UCSD-AML1 (cell line): ENCODE data around the gene SLC25A26.
"Not testable (repeated sequence)": the region's sequence is repeated elsewhere in the genome, so short reads cannot be mapped to it uniquely, and the experiment has no call there.

Source experiments
- DNase-seq: peaks from one replicate; lab custom pipeline; 2025; ENCODE audit not compliant: unreplicated experiment; lab: John Stamatoyannopoulos, UW

SLC25A26 gene

DNA sequence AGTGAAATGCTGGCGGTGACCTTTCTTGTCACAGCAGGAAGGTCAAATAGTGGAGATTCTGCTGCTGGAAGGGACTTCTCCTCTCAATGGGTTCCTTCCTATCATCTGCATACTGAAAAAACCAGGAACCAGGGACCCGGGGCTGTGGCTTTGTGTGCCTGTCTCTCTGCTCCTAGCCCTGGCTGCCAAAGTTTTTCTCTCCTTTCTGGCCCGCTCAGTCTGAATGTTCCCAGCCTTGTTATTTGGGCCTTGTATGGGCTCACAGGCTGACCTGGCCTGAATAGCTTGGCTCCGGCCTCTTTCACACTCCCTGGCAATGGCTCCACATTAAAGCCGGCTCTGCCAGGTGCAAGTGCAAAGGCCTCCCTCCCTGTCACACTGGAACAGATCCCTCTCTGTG, 185.4 kb downstream of the SLC25A26 start:
- DNase-seq = no peak

DNA sequence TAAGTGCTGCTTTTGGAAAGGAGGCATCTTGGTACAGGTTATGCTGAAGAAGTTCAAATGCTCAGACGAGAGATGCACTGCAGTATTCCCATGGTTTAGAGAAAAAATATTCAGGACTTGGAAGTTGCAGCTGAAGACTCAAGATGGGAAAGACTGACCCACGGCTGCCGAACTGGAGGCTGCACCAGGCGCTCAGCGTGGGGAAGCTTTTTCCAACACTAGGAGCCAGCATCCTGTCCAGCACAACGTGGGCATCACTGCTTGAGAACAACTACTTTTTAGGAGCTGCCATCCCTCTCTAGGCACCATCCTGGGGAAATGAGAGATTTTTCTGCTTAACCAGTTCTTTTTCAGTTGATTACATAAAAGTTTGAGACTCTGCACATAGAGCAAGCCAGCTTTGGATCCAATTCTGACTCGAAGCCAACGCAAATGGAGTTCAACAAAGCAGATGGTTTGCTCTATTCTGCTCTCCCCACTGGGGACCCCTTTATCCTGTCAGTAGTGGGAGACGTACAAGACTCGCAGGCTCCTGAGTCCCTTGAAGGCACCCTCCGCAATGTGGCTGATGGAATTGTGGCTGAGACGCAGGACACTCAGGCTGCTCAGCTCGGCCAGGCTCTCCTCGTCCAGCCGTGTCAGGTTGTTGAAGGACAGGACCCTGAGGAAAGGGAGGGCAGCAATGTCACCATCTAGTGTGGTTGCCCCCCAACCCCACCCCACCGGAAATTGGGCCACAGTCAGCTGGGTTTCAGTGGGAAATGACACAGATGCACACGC, 186.2 kb downstream of the SLC25A26 start:
- DNase-seq = no peak

DNA sequence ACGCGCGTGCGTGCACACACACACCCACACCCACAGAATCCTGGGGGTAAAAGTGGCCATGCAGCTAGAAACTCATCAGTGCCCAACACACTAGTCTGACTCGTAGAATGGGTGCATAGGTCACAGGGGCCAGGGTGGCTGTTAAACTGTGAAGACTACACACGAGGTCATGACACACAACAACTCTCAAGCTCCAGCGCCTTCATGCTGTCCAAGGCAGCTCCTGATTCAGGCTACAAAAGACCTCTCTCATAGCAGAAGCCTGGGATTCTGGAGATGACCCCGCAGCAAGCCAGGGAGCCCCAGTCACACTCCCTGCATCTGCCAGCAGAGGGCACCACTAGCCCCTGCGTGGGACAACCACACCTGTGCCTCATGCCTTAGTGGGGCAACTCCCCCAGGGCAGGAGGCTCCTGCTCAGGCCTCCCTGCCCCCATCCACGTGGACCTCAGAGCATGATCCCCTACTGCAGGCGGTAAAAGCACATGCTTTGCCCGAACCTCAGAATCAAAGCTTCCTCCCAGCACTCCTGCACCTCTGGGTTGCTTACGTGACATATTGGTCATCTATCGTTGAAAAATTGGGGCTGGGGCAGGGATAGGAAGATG, 186.9 kb downstream of the SLC25A26 start:
- peak; percentile 50 for DNase-seq

DNA sequence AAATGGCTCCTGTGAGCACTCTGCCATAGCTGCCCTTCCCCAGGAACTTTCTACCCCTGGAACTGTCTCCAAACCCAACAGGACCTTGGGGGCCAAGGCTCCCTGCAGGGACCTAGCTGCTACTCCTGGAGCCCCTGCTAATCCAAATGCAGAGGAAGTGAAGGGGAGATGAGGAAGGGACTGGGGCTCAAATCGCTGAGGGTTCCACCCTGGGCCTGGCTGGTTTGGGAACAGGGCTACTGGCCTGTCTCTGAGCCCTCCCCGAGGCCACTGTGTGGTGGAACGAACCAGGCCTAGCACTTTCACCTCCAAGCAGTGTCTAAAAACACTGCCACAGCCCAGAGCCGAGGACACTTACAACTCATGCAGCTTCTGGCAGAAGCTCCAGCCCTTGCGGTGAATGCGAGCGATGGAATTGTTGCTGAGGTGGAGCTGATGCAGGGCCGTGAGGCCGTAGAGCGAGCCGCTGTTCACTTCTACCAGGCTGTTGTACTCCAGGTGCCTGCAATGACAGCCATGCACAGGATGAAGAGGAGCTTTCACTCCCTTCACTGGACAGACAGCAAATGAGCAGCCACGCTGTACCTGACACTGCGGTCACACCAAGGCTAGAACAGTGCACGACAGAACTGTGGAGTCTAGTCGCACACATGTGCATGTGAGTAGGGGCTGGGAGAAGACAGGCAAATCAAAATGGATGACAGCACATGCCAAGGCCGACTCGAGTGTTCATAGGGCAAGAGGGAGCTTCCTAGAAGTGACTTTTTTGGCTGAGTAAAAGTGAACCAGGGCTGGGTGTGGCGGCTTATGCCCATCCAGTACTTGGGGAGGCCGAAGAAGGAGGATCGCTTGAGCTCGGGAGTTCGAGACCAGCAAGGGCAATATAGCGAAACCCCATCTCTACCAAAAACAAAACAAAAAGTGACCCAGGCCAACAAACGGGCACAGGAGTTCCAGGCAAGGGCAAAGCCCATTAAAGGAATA, 189.3 kb downstream of the SLC25A26 start:
- DNase-seq = no peak

DNA sequence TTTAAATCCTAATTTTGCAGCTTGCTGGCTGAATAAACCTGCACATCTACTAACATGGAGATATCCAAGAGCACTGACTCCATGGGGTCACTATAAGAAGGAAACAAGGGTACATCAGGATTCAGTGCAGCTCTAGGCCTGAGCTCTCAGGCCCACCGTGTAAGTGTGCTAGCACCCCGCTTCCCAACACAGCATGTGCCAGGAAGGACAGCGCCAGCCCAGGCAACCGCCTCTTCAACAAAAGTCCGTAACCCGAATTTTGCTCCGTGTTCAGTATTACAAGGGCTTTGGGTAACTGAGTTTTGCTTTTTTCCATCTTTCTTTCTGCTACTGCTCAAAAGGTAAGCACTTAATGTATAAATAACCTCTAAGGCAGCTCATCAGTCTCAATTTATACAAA, 190.2 kb downstream of the SLC25A26 start:
- no peak for DNase-seq

DNA sequence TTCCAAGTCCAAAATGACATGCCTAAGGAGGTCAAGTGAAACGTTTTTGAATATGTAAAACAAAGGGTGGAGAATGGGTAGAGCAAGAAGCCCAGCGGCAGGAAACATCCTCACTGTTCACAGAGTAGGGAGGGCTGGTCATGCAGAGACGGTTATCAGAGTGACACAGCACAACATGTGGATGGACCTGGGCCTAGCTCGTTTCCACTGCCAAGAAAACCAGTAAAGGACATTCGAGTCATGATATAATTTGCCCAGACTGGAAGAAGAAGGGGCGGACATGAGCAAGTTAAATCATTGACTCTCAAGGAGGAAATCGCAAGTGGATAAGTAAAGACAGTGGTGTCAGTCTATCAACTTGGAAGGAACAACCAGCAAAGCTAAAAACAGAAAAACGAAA, 190.7 kb downstream of the SLC25A26 start:
- no peak for DNase-seq

DNA sequence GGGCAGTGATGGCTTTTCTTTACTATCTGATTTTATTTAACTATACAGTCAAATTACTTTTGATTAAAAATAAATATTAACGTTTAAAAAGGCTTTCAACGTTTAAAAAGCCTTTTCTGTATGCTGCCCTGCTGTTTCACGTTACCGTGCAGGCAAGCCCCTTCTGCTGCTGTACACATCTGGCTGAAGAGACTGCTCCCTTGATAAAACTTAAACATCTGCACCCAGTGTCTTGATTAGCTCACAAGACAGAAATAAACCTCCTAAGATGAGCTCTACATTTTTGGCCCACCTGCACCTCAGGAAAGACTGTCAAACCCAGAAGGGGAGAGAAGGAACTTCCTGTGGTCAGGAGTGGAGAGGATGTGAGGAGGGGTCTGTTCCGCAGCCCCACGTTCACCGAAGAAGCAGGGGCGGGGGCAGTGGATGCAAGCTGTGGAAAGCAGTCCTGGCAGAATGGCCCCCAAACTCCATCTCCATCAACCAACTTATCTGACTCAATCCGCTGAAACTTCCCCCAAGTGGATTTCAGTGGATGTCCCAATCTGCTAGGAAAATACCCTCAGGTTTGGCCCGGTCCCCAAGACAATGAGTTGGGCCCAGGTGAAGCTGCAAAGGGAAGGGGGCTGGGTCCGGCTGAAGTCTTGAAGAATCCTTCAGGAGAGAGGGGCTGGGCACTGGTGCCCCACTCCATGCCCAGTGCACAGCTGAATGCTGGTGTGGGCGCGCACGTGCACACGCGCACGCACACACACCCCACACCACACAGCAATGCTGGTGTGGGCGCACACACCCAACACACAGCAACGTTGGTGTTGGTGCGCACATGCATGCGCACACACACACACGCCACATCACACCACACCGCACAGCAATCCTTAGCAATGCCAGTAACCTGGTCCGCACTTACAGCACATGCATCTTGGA, 191.4 kb downstream of the SLC25A26 start:
- no peak for DNase-seq

DNA sequence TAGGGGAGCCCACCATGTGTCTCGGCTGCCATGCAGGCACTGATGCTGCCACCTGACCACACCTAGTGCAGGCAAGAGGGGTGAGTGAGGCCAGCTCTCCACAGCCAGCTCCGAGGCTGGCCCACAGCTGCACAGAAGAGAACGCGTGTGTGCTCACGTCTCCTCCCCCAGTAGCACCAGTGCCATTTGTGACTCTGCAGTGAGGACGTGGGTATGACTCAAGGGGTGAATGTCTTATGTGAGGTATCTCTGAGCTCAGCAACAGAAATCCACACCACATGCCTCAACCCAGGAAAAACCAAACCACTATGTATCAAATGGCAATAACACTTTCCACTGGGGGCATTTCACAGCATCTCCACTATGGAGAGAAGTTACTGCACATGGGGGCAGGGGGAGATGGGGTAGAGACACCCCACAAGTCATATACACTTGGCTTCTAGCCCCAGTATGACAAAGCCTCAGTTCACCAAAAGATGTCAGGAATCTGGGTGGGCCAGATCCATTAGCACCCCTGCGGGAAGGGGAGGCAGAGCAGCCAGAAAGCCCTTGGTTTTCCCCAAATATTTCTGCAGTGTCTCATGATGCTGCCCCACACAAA, 192.4 kb downstream of the SLC25A26 start:
- DNase-seq = no peak

DNA sequence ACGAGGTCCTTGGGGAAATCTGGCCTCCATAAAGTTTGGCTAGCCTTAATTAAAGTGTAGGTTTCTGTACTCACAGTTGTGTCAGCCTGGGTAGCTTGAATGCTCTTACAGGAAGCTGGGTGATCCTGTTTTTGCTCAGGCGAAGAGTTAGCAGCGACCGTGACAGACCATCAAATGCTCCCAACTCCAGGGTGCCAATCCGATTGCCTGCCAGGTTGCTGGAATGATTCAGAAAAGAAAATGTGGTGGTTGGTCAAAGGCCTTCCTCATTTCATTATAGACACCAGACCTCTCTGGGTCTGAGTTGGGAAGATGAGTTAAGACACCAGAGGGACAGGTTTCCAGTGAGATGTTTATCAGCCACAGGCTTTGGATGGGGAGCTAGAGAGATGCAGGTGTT, 194.0 kb downstream of the SLC25A26 start:
- DNase-seq = no peak

DNA sequence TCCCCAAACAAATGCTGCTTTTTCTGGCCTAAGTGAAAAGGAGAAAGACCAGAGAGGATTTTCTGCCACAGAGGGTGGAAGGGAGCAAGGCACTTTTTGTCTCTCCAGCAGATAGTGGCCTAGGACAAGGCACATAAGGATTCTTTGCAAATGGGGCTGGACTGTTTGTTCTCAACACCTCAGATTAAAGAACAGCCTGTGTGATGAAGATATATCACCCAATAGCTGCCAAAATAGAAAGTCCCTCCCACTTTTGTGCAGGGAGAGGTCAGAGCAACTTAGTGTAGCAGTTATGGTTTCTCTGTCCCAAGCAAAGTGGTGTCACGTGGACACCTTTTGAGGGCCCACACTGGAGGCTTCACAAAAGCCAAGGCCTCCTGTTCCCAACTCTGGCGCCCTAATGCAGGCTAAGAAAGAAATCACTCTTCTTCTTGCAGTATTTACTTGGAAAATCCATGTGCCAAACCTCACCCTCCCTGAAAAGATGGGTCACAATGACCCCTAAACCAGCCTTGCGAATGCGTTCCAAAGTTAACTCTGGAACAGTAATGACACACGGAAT, 195.1 kb downstream of the SLC25A26 start:
- DNase-seq = no peak

DNA sequence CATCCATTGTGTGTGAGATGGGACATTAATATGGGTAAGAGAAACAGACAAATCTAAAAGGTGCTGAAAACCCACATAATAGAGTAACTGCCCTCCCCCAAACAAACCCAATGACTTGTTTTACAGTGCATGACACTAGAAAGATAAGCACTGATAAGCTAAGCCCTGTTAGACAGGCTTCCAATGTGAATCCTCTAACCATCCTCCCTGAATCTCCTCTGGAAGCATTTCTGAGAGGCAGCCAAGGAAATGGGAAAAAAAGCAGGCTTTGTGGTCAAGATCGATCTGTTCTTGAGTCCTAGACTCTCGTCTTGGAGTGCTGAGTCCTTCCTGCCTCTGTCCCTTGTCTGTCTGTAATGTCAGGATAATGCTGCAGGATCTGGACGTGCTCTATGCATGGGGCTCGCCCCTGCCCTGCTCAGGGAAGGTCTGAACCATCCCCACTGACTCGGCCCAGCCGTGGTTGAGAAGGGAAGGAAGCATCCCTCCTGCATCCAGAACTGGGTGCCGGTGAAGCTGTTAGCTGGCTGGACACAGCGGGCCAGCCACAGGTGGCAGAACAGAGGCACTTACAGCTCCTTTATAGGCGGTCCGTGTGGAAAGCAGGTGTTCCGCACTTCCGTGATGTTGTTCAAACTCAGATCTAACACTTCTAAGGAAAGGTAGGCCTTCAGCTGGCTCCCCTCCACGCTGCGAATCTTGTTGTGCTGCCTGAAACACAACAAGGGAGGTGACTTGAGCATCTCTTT, 195.9 kb downstream of the SLC25A26 start:
- DNase-seq = no peak

DNA sequence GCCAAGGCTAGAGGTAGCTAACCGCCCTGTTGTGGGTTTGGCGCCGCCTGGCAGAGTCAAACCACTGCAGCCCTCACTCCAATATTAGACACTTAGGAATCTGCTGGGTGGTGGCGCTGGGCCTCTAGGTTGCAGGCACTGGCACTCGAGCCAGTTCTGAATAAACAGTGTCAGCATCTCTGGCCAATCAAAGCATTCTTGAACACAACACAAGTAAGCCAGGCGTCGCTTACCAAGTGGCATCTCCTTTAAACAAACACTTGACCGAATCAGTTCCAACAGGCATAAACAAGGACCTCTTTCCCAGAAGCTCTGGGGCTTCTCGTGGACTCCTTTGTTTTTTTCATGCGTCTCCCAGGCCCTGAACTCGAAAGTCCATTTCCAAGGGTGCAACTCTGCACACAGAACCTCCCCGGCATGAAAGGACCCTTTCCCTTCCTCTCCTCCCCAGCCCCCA, 197.7 kb downstream of the SLC25A26 start:
- no peak for DNase-seq

DNA sequence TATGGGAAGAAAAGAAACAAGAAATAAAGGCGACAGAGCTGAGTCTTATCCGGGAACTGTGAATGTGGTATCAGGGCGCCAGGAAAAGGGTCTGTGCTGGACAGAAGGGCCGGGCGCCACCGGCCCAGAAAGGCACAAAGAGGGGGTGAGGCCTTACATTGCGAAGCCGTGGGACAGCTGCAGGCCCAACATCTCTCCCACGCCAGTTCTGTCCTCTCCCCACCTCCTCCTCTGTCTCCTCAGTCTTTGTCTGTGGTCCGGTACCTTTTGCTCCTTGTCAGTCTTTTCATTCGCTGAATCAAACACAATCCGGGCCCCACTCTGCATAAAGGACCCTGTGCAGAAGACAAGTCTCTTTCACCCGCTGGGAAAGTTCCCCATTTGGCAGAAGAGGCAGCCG, 198.2 kb downstream of the SLC25A26 start:
- DNase-seq = no peak

DNA sequence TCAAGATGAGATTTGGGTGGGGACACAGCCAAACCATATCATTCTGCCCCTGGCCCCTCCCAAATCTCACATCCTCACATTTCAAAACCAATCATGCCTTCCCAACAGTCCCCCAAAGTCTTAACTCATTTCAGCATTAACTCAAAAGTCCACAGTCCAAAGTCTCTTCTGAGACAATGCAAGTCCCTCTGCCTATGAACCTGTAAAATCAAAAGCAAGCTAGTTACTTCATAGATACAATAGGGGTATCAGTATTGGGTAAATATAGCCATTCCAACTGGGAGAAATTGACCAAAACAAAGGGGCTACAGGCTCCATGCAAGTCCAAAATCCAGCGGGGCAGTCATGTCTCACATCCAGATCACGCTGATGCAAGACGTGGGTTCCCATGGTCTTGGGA, 200.3 kb downstream of the SLC25A26 start:
- DNase-seq = not testable (repeated sequence)

DNA sequence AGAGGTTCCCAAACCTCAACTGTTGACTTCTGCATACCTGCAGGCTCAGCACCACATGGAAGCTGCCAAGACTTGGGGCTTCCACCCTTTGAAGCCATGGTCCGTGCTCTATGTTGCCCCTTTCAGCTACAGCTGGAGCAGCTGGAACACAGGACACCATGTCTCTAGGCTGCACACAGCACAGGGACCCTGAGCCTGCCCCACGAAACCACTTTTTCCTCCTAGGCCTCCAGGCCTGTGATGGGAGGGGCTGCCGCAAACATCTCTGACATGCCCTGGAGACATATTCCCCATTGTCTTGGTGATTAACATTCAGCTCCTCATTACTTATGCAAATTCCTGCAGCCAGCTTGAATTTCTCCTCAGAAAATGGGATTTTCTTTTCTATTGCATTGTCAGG, 201.1 kb downstream of the SLC25A26 start:
- not testable (repeated sequence) for DNase-seq

DNA sequence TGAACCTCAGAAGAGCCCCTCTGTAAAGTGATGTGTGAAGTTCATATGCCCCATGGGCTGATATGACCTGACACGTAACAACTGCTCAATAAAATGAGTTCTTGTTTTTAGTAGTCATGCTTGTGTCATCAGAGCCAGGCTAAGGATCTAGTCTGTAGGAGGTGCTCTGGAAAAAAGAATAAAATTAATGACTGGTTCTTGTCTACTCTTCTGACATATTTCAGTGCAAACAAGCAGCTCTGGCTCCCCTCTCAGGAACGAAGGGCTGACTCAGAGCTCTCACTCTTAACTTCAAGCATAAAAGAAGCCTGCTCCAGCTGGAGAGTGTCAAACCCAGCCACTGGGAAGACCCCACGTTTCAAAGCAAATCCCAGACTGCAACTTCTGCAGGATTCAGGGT, 203.0 kb downstream of the SLC25A26 start:
- no peak for DNase-seq

DNA sequence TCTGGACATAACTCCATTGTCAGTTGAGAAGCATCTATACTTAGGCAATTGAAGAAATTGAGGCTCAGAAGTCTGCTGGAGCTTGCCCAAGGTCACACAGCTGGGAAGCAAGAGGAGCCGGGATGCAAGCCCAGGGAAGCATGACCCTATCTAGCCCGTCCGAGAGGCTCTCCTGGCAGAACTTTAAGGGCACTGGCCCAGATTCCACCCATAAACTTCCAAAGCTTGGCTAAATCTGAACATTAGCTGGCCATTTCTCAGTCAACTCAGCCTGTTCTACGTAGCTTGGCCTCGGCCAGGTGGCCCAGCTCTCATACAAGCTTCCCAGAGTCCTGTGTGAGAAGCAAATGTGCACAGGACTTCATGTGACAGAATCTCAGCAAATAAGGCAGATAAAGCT, 204.2 kb downstream of the SLC25A26 start:
- no peak for DNase-seq

DNA sequence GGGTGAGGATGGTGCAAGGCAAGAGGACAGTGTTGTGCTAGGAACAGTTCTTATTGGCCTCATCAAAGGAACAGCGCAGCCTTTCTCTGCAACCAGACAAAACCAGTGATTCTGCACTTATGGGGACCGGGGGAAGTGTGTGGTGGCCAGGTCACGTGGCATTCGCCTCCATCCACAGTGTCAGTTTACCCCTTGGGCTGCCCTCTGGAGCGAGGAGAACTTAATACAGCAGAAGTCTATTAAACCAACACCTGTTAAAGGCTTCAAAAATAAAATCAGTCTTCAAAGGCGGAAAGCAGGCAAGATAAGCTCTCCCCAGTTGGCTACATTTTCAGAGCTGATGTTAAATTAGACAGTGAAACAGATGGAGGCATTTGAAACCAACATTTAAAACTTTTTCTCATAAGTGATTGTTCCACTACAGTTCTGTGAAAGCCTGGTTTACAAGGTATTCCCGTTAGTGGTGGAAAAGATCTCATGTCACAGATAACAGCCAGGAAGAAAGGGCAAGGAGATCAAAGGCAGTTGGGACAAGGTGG, 204.8 kb downstream of the SLC25A26 start:
- DNase-seq = no peak

DNA sequence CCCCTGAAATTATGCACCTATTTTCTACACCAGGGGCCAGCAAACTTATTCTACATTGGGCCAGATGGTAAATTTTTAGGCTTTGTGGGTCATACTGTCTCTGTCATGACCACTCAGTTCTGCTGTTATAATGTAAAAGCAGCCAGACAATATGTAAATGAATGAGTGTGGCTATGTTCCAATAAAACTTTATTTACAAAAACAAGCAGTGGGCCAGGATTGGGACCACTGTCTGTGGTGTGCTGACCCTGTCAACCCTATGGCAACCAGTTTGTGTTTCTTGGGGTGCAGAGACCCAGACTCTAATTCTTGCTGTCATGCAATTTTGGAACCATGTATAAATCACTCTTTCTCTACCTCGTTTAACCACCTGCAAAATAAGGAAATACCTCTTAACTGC, 205.3 kb downstream of the SLC25A26 start:
- DNase-seq = no peak
